ENCODE results near the gene DPM3. TPM values are rescaled to one million over a fixed set of nuclear protein-coding genes. Genes with fewer than 3 reads are reported as not detected.
"Not testable (repeated sequence)": the region's sequence is repeated elsewhere in the genome, so short reads cannot be mapped to it uniquely, and the experiment has no call there.

DPM3 gene
- total and polyA plus RNA-seq, 2 of the 13 experiments (the other 11 are each of a cell fraction or from before 2014, with no cell fraction given) = 23.2 to 53.4 TPM

DNA sequence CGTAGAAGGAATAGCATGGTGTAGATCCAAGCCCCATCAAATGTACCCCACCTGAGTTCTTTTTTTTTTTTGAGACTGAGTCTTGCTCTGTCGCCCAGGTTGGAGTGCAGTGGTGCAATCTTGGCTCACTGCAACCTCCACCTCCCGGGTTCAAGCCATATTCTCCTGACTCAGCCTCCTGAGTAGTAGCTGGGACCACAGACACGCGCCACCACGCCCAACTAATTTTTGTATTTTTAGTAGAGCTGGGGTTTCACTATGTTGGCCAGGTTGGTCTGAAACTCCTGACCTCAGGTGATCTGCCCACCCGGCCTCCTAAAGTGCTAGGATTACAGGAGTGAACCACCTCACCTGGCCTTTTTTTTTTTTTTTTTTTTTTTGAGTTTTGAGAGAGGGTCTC lies 22.2 kb downstream of the DPM3 start:
- H3K4me2 ChIP-seq (ENCODE audit: low read depth, low read length); H2AFZ ChIP-seq (ENCODE audit: low read length); H3K9me3 ChIP-seq (ENCODE audit: low read length); H3K36me3 ChIP-seq (replicated peaks in 1 of 2; ENCODE audit: control insufficient read depth in 1 of 2, insufficient read depth in 2 of 2, low read length in 2 of 2); FAIRE-seq; H3K79me2 ChIP-seq (ENCODE audit: insufficient read depth, low read length); H3K9ac ChIP-seq (ENCODE audit: insufficient read depth, low read depth, low read length); ATAC-seq; H3K4me3 ChIP-seq (replicated peaks in 1 of 3; ENCODE audit: insufficient read depth in 1 of 3, low read depth in 2 of 3, low read length in 3 of 3); BruUV-seq (replicated peaks); CTCF ChIA-PET (ENCODE audit: low intra/inter-chr PET ratio, low total read pairs); H3K27me3 ChIP-seq (ENCODE audit: control insufficient read depth in 1 of 2, insufficient read depth in 2 of 2, low read length in 2 of 2); DNase-seq (ENCODE audit: low spot score); intact Hi-C loops (cut with micrococcal nuclease; ENCODE audit: unreplicated experiment); in situ Hi-C loops (cut with HindIII; ENCODE audit: extremely low pct_ligation_motif_present, low pct_unique_long_range_greater_than_20kb); H3K27ac ChIP-seq (ENCODE audit: extremely low read length, insufficient read depth, low read length); H4K20me1 ChIP-seq (ENCODE audit: insufficient read depth, low read length): not testable (repeated sequence)
- WGBS (ENCODE audit: low lambda C conversion rate) = 80% methylated on average over 7 of the region's 7 CpGs
- POLR2A ChIA-PET = interaction anchor here (0.9 to 1.8 kb wide), 2 partner anchors 9 to 11 kb away, joined by 3 to 5 read pairs; no protein-coding TSS in a partner anchor
- peaks cover 17% of the 10 kb centered on the region for H3K4me1 ChIP-seq (ENCODE audit: insufficient read depth, low read length)

DNA sequence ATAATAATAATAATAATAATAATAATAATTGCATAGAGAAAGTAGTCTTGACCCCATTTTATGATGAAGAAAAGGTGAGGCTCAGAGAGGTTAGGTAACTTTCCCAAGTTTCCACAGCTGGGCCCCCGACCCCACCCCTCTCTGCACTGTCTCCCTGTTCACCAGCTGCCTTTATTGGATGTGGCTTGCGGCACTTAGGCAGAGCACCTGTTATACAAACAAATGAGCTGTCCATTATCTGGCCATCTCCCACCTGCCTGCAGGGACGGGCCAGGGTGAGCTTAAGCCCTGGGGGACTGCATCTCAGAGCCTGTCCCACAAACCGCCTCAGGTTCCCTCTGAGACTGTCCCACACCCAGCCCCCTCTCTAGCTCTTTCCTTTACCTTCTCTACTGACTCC lies 22.7 kb downstream of the DPM3 start:
- Histone ChIP-seq H3K79me2 (ENCODE audit: insufficient read depth, low read length) (no peaks in the 10 kb centered on the region), H4K20me1 (ENCODE audit: insufficient read depth, low read length) (no peaks in the 10 kb centered on the region), H3K4me3 (replicated peaks in 1 of 3; ENCODE audit: insufficient read depth in 1 of 3, low read depth in 2 of 3, low read length in 3 of 3) (no peak overlapping the region), H3K4me2 (ENCODE audit: low read depth, low read length) (no peak overlapping the region), H2AFZ (ENCODE audit: low read length) (no peak overlapping the region), H3K9ac (ENCODE audit: insufficient read depth, low read depth, low read length) (no peak overlapping the region), H3K4me1 (ENCODE audit: insufficient read depth, low read length) (peaks cover 22% of the 10 kb centered on the region), H3K9me3 (ENCODE audit: low read length) (no peaks in the 10 kb centered on the region), H3K27me3 (ENCODE audit: control insufficient read depth in 1 of 2, insufficient read depth in 2 of 2, low read length in 2 of 2) (peaks cover 0 to 7% of the 10 kb centered on the region in 2 experiments; a peak in 1 of 5 replicates), H3K27ac (ENCODE audit: extremely low read length, insufficient read depth, low read length) (no peak overlapping the region), H3K36me3 (replicated peaks in 1 of 2; ENCODE audit: control insufficient read depth in 1 of 2, insufficient read depth in 2 of 2, low read length in 2 of 2) (no peaks in the 10 kb centered on the region)
- TF ChIP-seq, protein P1, sequence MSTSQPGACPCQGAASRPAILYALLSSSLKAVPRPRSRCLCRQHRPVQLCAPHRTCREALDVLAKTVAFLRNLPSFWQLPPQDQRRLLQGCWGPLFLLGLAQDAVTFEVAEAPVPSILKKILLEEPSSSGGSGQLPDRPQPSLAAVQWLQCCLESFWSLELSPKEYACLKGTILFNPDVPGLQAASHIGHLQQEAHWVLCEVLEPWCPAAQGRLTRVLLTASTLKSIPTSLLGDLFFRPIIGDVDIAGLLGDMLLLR (CRISPR knock-in tag; IDR thresholded peaks at IDR 0.05) = no peak
- TF ChIP-seq, protein P2, sequence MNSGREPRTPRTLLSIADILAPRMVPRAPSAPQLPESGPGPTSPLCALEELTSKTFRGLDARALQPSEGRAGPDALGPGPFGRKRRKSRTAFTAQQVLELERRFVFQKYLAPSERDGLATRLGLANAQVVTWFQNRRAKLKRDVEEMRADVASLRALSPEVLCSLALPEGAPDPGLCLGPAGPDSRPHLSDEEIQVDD (CRISPR knock-in tag; IDR thresholded peaks at IDR 0.05; ENCODE audit: borderline replicate concordance) = no peak
- TF ChIP-seq ZNF557 (CRISPR knock-in tag; IDR thresholded peaks at IDR 0.05) (no peak), KDM3A (CRISPR knock-in tag; IDR thresholded peaks at IDR 0.05; ENCODE audit: low read depth) (no peak), ZFX (CRISPR knock-in tag; IDR thresholded peaks at IDR 0.05; ENCODE audit: low read depth) (no peak), HHEX (CRISPR knock-in tag; IDR thresholded peaks at IDR 0.05) (no peak), GZF1 (CRISPR knock-in tag; IDR thresholded peaks at IDR 0.05) (no peak), ZUFSP (CRISPR knock-in tag; IDR thresholded peaks at IDR 0.05; ENCODE audit: borderline replicate concordance) (no peak), ZFAT (CRISPR knock-in tag; conservative IDR thresholded peaks at IDR 0.05) (no peak)
- no peak for DNase-seq (ENCODE audit: low spot score)
- in situ Hi-C loops (cut with HindIII; ENCODE audit: extremely low pct_ligation_motif_present, low pct_unique_long_range_greater_than_20kb) (no loop called here), intact Hi-C loops (cut with micrococcal nuclease; ENCODE audit: unreplicated experiment) (no loop called here)
- ChIA-PET POLR2A (interaction anchor here (0.9 to 1.8 kb wide), 2 partner anchors 9 to 11 kb away, joined by 3 to 5 read pairs; no protein-coding TSS in a partner anchor), CTCF (ENCODE audit: low intra/inter-chr PET ratio, low total read pairs) (no interaction called here)
- no peak for ATAC-seq
- 33% methylated on average over 4 of the region's 4 CpGs for WGBS (ENCODE audit: low lambda C conversion rate)
- BruUV-seq (replicated peaks) = no TSS peak
- no peak for FAIRE-seq
